Ovary (tissue), 9 donors: Measurements from ENCODE around the gene PEX1. TPM values are rescaled to one million over a fixed set of nuclear protein-coding genes. Genes with fewer than 3 reads are reported as not detected.

Experiments
- DNase-seq, 5 donors: peaks; one replicate each; pipeline ENCODE4 v3.0.0-alpha.2; 2019 to 2020
- H3K27ac ChIP-seq, 2 donors: fragments of 200-600 bp; one replicate each; pipeline versions ENCODE4 v1.5.1 to v1.8.0; 2019 to 2022
- H3K27me3 ChIP-seq: fragments of 200-600 bp; one replicate; pipeline ENCODE4 v1.8.0; 2022
- H3K36me3 ChIP-seq: fragments of 200-600 bp; sonication (generic); one replicate; pipeline ENCODE4 v1.5.1; 2019
- H3K4me1 ChIP-seq: one replicate; pipeline ENCODE4 v1.8.1; 2013; ENCODE audit warnings: mild to moderate bottlenecking, moderate library complexity; ENCODE audit not compliant: insufficient read depth
- H3K4me3 ChIP-seq: fragments of 200-600 bp; sonication (generic); one replicate; pipeline ENCODE4 v1.5.1; 2017
- H3K9me3 ChIP-seq, 2 donors: fragments of 200-600 bp in 1 of 2; sonication (generic) in 1 of 2; one replicate each; pipeline versions ENCODE4 v1.5.1 to v1.8.1; 2013 to 2019; ENCODE audit warnings: mild to moderate bottlenecking in 1 of 2, moderate library complexity in 1 of 2
- EP300 ChIP-seq: sonication (generic); formaldehyde crosslinking; IDR thresholded peaks from one replicate; pipeline ENCODE4 v1.6.1; 2017; ENCODE audit warnings: antibody characterized with exemption
- POLR2A ChIP-seq: fragments of 450-650 bp; IDR thresholded peaks from one replicate; pipeline ENCODE4 v1.6.1; 2017; ENCODE audit warnings: antibody characterized with exemption, mild to moderate bottlenecking, moderate library complexity
- WGBS, 3 donors: extraction: QIAGEN DNeasy Blood & Tissue Kit in 1 of 3; methylation state at CpG; one replicate each; pipeline versions ENCODE4 v1.1.5 to v1.1.7; 2013 to 2017; 5-methylcytosine and 5-hydroxymethylcytosine counted together
- intact Hi-C, 4 donors: fragments of 100-400 bp; cut with DNase I; formaldehyde crosslinking; loops; one replicate each; pipeline versions ENCODE4 v1.11.0 to v1.15.1; 2022 to 2023
- polyA plus RNA-seq, 2 donors: library from polyadenylated mRNA; stranded (reverse); fragments of 200-250 nt in 1 of 2; fragments of 350-450 nt in 1 of 2; fragmentation: Illumina TruSeq in 1 of 2; extraction: RNeasy Lipid Tissue Mini Kit (QIAGEN cat#74804) in 1 of 2; gene quantifications; one replicate each; pipeline ENCODE4 v1.2.3, GENCODE V29; 2013 to 2014
- total RNA-seq, 7 donors: library from RNA; depleted of rRNA in 2 of 7; stranded (reverse); fragments of >200 nt in 2 of 7; fragmentation: NEBNext Ultra II Directional in 3 of 7; extraction: Animal tissue kit (Norgen Biotek cat#: 25700) in 3 of 7; gene quantifications; one replicate each; pipeline versions ENCODE4 v1.1.0 to v1.2.4, GENCODE V29; 2016 to 2023
- TF ChIP-seq, protein P1 (sequence below), 3 donors: fragments of 450-650 bp in 2 of 3; fragments of 200-600 bp in 1 of 3; IDR thresholded peaks; one replicate each; pipeline versions ENCODE4 v1.5.1 to v1.8.0; 2016 to 2022; ENCODE audit warnings: antibody characterized with exemption in 3 of 3, mild to moderate bottlenecking in 1 of 3
- donor health status: DM: no; HTN: no; CAD: no; lungs with moderate emphysema.
- donor health status: DM: no; HTN: no; CAD: no.
- donor health status: Bipolar disorder and iron deficiency.
- donor health status: DM: yes; HTN: yes; CAD: no.
- donor health status: DM: no; HTN: no; CAD: no.
- donor health status: DM: yes; HTN: yes; CAD: no.

PEX1 gene
- total and polyA plus RNA-seq, 9 donors = 11.9 to 21.4 (median 18.0) TPM

DNA sequence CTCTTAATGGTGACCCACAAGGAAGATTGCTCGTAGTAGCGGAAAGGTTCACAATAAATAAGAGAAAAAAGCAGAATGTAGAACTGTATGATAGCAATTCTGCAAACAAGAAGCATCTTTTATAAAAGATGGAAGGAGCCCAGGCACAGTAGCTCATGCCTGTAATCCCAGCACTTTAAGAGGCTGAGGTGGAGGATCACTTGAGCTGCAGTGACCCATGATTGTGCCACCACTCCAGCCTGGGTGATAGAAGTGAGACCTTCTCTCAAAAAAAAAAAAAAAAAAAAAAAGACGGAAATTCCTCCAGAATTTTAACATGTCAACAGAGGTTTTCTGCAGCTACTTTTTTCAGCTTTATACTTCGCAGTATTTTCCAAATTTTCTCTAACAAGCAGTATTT lies 67.8 kb downstream of the PEX1 start:
- Histone ChIP-seq H3K4me3 (no peak overlapping the region), H3K9me3 (no peaks in the 10 kb centered on the region), H3K36me3 (no peaks in the 10 kb centered on the region), H3K4me1 (no peaks in the 10 kb centered on the region), H3K27ac (no peak overlapping the region), H3K27me3 (no peaks in the 10 kb centered on the region)
- 64 to 86% (median 75%) methylated on average over 4 of the region's 4 CpGs for WGBS, 3 donors
- DNase-seq = no peak
- intact Hi-C loops = no loop called here
- TF ChIP-seq POLR2A (no peak), EP300 (no peak)
- TF ChIP-seq, protein P1, sequence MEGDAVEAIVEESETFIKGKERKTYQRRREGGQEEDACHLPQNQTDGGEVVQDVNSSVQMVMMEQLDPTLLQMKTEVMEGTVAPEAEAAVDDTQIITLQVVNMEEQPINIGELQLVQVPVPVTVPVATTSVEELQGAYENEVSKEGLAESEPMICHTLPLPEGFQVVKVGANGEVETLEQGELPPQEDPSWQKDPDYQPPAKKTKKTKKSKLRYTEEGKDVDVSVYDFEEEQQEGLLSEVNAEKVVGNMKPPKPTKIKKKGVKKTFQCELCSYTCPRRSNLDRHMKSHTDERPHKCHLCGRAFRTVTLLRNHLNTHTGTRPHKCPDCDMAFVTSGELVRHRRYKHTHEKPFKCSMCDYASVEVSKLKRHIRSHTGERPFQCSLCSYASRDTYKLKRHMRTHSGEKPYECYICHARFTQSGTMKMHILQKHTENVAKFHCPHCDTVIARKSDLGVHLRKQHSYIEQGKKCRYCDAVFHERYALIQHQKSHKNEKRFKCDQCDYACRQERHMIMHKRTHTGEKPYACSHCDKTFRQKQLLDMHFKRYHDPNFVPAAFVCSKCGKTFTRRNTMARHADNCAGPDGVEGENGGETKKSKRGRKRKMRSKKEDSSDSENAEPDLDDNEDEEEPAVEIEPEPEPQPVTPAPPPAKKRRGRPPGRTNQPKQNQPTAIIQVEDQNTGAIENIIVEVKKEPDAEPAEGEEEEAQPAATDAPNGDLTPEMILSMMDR (IDR thresholded peaks at IDR 0.05) = no peak

DNA sequence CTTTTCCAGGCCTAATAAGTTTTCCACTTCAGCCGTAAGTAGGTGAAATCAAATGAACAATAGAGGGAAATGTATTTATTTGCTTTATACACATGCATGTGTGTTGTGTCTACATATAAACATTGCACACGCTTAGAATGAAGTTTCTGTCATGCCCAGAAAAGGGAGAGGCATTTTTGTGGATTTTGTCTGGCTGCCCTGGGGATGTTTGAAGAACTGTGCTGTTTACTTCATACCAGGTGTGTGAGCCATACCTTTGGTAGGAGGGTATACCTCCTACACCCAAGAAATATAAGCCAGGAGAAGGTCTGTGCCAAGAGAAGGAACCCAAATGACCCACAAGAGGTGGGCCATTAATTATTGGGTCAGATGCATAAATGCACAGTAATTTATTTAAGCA lies 68.2 kb downstream of the PEX1 start:
- intact Hi-C loops = no loop called here
- WGBS, 3 donors = 71 to 86% (median 76%) methylated on average over 2 of the region's 2 CpGs
- no peaks in the 10 kb centered on the region for H3K36me3 ChIP-seq
- no peaks in the 10 kb centered on the region for H3K9me3 ChIP-seq
- no peak overlapping the region for H3K27ac ChIP-seq
- no peaks in the 10 kb centered on the region for H3K4me1 ChIP-seq
- TF ChIP-seq EP300 (no peak), POLR2A (no peak)
- TF ChIP-seq, protein P1 (IDR thresholded peaks at IDR 0.05) = no peak
- H3K4me3 ChIP-seq = no peak overlapping the region
- H3K27me3 ChIP-seq = no peaks in the 10 kb centered on the region
- no peak for DNase-seq

DNA sequence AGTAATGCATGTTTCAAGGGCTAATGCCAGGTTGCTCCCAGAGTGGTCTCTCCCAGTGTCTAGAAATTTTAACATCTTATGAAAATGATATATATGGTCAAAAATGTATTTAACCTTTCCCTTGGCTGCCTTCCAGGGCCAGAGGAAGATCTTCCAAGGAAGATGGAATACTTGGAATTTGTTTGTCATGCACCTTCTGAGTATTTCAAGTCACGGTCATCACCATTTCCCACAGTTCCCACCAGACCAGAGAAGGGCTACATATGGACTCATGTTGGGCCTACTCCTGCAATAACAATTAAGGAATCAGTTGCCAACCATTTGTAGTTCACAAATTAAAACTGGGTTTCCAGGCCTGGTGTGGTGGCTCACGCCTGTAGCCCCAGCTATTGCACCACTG lies 72.1 kb downstream of the PEX1 start:
- TF ChIP-seq EP300 (no peak), POLR2A (no peak)
- TF ChIP-seq, protein P1 (IDR thresholded peaks at IDR 0.05) = no peak
- no peak for DNase-seq
- Histone ChIP-seq H3K9me3 (no peaks in the 10 kb centered on the region), H3K4me3 (no peak overlapping the region), H3K27me3 (no peaks in the 10 kb centered on the region), H3K36me3 (no peaks in the 10 kb centered on the region), H3K27ac (no peak overlapping the region), H3K4me1 (no peaks in the 10 kb centered on the region)
- WGBS, 3 donors = 85 to 94% (median 88%) methylated on average over 2 of the region's 2 CpGs
- intact Hi-C loops = no loop called here

DNA sequence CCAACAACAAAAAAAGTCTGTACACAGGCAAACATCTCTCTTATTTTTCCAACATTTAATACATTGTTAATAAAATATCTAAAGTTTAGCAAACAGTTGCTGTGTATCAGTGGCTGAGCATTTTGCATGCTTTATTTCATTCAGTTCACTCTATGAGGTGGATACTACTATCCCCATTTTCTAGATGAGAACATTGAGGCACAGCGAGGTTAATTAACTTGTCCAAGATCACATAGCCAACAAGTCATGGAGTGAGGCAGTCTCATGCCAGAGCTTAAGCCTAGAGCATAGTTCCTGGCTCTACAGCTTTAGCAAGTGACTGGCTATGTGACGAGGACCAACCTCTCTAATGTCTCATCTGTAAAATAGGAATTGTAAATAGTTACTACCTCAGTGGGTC lies 76.7 kb downstream of the PEX1 start:
- peaks cover 1% of the 10 kb centered on the region for H3K4me1 ChIP-seq
- DNase-seq = no peak
- no peaks in the 10 kb centered on the region for H3K9me3 ChIP-seq
- 95 to 96% (median 95%) methylated on average over 2 of the region's 2 CpGs for WGBS, 3 donors
- no peaks in the 10 kb centered on the region for H3K36me3 ChIP-seq
- no peak overlapping the region for H3K27ac ChIP-seq
- TF ChIP-seq, protein P1 (IDR thresholded peaks at IDR 0.05) = no peak
- no peak for TF ChIP-seq POLR2A
- TF ChIP-seq EP300 = no peak
- H3K4me3 ChIP-seq = no peak overlapping the region
- intact Hi-C loops = no loop called here
- H3K27me3 ChIP-seq = no peaks in the 10 kb centered on the region
